GM21717 (cell line): ENCODE data around the gene WDR75.
"Not testable (repeated sequence)": the region's sequence is repeated elsewhere in the genome, so short reads cannot be mapped to it uniquely, and the experiment has no call there.

Experiments used
- ATAC-seq: cut with Tn5 transposase; IDR thresholded peaks from one replicate; pipeline ENCODE4 v1.9.1; 2021; ENCODE audit warnings: mild to moderate bottlenecking, moderate library complexity; ENCODE audit not compliant: unreplicated experiment

The WDR75 gene

GRCh38 chr2:189440947-189441708, at the start of gene WDR75:
Gene WDR75 (plus strand): TSS chr2:189441474. CDS start chr2:189441493, 19 bp downstream.
- peak; percentile 93 for ATAC-seq

GRCh38 chr2:189393440-189394111, 47.7 kb upstream of the WDR75 start:
- ATAC-seq, result no peak

- no peak for ATAC-seq
Measured at GRCh38 chr2:189394525-189394924, 46.7 kb upstream of the WDR75 start.

- ATAC-seq, result no peak
Measured at GRCh38 chr2:189402932-189403331, 38.3 kb upstream of the WDR75 start.

GRCh38 chr2:189406586-189407233, 34.6 kb upstream of the WDR75 start:
- ATAC-seq, result no peak

GRCh38 chr2:189407281-189408209, 33.7 kb upstream of the WDR75 start:
- peak; percentile 45 for ATAC-seq

- peak; percentile 15 for ATAC-seq
Measured at GRCh38 chr2:189408294-189408693, 33.0 kb upstream of the WDR75 start.

- ATAC-seq, result no peak
Measured at GRCh38 chr2:189409131-189409530, 32.1 kb upstream of the WDR75 start.

GRCh38 chr2:189409647-189410046, 31.6 kb upstream of the WDR75 start:
- ATAC-seq, result no peak

- ATAC-seq, result no peak
Measured at GRCh38 chr2:189411860-189412259, 29.4 kb upstream of the WDR75 start.

- peak; percentile 68 for ATAC-seq
Measured at GRCh38 chr2:189412330-189412953, 28.8 kb upstream of the WDR75 start.

- no peak for ATAC-seq
Measured at GRCh38 chr2:189413249-189413648, 28.0 kb upstream of the WDR75 start.

GRCh38 chr2:189421644-189422043, 19.6 kb upstream of the WDR75 start:
- no peak for ATAC-seq

- no peak for ATAC-seq
Measured at GRCh38 chr2:189424961-189425360, 16.3 kb upstream of the WDR75 start.

- ATAC-seq, result no peak
Measured at GRCh38 chr2:189425676-189426075, 15.6 kb upstream of the WDR75 start.

- no peak for ATAC-seq
Measured at GRCh38 chr2:189426886-189427285, 14.4 kb upstream of the WDR75 start.

- ATAC-seq, result no peak
Measured at GRCh38 chr2:189427872-189428271, 13.4 kb upstream of the WDR75 start.

GRCh38 chr2:189430448-189430847, 10.8 kb upstream of the WDR75 start:
- not testable (repeated sequence) for ATAC-seq

- ATAC-seq, result not testable (repeated sequence)
Measured at GRCh38 chr2:189435803-189436202, 5.5 kb upstream of the WDR75 start.

GRCh38 chr2:189437926-189438325, 3.3 kb upstream of the WDR75 start:
- ATAC-seq, result no peak
